T-helper 17 cell (primary cell): ENCODE data around the gene ECSIT. TPM values are rescaled to one million over a fixed set of nuclear protein-coding genes. Genes with fewer than 3 reads are reported as not detected.

Source experiments
- total RNA-seq, 4 donors: library from RNA in 2 of 4; stranded (reverse) in 2 of 4; gene quantifications; one replicate each; pipeline ENCODE4 v1.2.3 and lab custom pipeline; 2022 to 2026

Gene ECSIT
- total RNA-seq, 2 donors from 2014 or later = 22.6 to 23.9 TPM

Other genes with a start within 250 kb of the ECSIT start
- gene TSPAN16, start 233.0 kb downstream of the ECSIT start, total RNA-seq = not detected
- 1 to 10 TPM; 6.7 to 7.7 TPM for gene RAB3D, start 189.5 kb downstream of the ECSIT start, total RNA-seq
- gene TMEM205, start 182.9 kb downstream of the ECSIT start, total RNA-seq = 10 to 100 TPM; 15.3 to 21.9 TPM
- 10 to 100 TPM; 55.8 to 64.1 TPM for gene CCDC159, start 182.6 kb downstream of the ECSIT start, total RNA-seq
- 1 to 10 TPM; 7.1 to 7.5 TPM for gene PLPPR2, start 173.7 kb downstream of the ECSIT start, total RNA-seq
- 1 to 10 TPM; 2.6 to 2.9 TPM for gene SWSAP1, start 154.5 kb downstream of the ECSIT start, total RNA-seq
- gene EPOR, start 144.8 kb downstream of the ECSIT start, total RNA-seq = 1 to 10 TPM; 7.3 to 9.9 TPM
- not detected for gene RGL3, start 109.8 kb downstream of the ECSIT start, total RNA-seq
- not detected for gene ODAD3, start 94.0 kb downstream of the ECSIT start, total RNA-seq
- gene PRKCSH, start 93.5 kb downstream of the ECSIT start, total RNA-seq = 100 to 1,000 TPM; 233 to 250 TPM
- under 1 TPM in 1 of 2 donors, not detected in 1; 0.26 TPM for gene ELAVL3, start 48.1 kb downstream of the ECSIT start, total RNA-seq
- 10 to 100 TPM; 15.3 to 15.6 TPM for gene ZNF653, start 23.3 kb downstream of the ECSIT start, total RNA-seq
- 1 to 10 TPM in 1 of 2 donors, not detected in 1; 2.6 TPM for gene CNN1, start 9.7 kb upstream of the ECSIT start, total RNA-seq
- gene ELOF1, start 30.1 kb upstream of the ECSIT start, total RNA-seq = 10 to 100 TPM; 33.9 to 40.6 TPM
- gene ACP5, start 48.5 kb upstream of the ECSIT start, total RNA-seq = 10 to 100 TPM; 14.6 to 18.2 TPM
- 1 to 10 TPM; 4.9 to 6.0 TPM for gene ZNF627, start 68.3 kb upstream of the ECSIT start, total RNA-seq
- 1 to 10 TPM; 1.7 to 2.4 TPM for gene ZNF823, start 209.8 kb upstream of the ECSIT start, total RNA-seq
- gene ZNF441, start 237.9 kb upstream of the ECSIT start, total RNA-seq = 1 to 10 TPM; 3.3 to 4.6 TPM